Middle frontal gyrus (tissue), 1 donor: ENCODE results near the gene KRTAP12-2.

Experiments used
- DNase-seq: peaks from one replicate; pipeline ENCODE4 v3.0.0-alpha.2; 2015; ENCODE audit warnings: low spot score; ENCODE audit errors: extremely low spot score

Gene KRTAP12-2, protein sequence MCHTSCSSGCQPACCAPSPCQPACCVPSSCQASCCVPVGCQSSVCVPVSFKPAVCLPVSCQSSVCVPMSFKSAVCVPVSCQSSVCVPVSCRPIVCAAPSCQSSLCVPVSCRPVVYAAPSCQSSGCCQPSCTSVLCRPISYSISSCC

DNA sequence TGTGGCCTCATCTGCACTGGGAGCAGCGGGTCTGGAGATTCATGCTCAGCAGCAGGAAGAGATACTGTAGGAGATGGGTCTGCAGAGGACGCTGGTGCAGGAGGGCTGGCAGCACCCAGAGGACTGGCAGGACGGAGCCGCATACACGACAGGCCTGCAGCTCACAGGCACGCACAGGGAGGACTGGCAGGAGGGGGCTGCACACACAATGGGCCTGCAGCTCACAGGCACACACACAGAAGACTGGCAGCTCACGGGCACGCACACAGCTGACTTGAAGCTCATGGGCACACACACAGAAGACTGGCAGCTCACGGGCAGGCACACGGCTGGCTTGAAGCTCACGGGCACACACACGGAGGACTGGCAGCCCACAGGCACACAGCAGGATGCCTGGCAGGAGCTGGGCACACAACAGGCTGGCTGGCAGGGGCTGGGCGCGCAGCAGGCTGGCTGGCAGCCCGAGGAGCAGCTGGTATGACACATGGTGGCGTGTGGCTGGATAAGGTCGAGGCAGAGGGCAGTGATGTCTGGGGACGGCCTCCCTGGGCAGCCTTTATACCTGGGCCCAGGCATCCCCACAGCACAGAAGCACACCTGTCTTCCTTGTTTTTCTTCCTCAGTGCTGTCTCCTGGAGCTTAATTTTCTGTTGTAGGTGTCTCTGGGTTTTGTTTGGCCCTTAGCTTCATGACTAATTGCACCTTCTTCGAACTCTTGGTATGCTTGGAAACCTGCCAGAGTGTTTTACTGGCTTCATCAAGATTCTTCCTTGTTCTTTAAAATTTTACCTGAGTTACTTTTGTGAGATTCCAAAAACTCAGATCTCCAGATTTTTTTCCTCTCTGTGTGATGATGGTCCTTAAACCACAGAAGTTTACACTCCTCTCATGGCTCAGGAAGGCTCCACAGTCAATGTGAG lies at the start of gene KRTAP12-2:
Gene KRTAP12-2, minus strand, starts transcription at position 527 of the 920 bp plus-strand sequence. Its CDS starts 41 bp downstream, at position 486.
- no peak for DNase-seq

DNA sequence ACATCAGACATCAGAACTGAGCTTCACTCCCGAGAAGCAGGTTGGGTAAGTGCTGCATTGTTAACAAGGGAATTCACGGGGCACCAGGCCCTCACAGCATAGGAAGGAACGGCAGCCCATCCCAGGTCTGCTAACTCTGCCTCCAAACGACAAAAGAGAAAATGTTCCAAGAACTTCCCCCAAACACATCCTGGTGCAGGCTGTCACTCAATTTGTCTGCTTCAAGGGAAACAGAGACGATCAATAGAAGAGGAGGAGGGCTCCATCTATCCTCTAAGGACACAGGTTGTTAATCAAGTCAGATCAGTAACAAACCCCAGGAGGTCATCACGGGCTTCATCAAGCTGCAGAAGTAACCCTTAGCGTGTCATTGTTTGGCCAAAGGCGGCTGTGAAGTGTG lies 48.2 kb upstream of the KRTAP12-2 start:
- DNase-seq: no peak

DNA sequence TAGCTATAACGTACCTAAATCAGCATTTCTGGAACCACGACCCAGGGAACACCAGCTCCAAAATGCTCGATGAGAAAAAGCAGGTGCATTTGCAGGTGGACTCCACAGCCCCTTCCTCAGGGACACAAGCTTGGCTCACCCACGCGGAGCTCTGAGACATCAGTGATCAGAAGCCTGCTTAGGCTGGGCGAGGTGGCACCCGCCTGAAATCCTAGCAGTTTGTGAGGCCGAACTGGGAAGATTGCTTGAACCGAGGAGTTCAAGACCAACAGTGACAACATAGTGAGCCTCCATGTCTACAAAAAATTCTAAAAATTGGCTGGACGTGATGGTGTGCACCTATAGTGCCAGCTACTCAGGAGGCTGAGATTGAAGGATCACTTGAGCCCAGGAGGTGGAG lies 47.1 kb upstream of the KRTAP12-2 start:
- no peak for DNase-seq

DNA sequence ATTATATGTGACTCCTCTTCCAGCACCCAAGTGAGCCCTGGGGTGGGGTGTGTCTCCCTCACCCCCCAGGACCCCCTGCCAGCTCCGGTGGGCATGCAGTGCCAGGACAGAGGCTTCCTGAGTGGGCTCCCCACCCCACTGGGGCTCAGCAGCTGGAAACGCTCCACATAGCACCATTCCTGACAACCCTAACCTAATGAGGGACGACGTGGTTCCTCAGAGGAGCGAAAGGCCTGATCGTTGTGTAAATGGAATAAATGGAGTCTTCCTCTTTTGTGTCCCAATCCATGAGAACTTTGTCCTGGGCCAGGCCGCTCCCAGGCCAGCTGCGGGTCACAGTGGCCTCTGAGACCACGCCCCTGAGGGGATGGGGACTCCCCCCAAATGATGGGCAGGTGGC lies 46.4 kb upstream of the KRTAP12-2 start:
- DNase-seq: no peak

DNA sequence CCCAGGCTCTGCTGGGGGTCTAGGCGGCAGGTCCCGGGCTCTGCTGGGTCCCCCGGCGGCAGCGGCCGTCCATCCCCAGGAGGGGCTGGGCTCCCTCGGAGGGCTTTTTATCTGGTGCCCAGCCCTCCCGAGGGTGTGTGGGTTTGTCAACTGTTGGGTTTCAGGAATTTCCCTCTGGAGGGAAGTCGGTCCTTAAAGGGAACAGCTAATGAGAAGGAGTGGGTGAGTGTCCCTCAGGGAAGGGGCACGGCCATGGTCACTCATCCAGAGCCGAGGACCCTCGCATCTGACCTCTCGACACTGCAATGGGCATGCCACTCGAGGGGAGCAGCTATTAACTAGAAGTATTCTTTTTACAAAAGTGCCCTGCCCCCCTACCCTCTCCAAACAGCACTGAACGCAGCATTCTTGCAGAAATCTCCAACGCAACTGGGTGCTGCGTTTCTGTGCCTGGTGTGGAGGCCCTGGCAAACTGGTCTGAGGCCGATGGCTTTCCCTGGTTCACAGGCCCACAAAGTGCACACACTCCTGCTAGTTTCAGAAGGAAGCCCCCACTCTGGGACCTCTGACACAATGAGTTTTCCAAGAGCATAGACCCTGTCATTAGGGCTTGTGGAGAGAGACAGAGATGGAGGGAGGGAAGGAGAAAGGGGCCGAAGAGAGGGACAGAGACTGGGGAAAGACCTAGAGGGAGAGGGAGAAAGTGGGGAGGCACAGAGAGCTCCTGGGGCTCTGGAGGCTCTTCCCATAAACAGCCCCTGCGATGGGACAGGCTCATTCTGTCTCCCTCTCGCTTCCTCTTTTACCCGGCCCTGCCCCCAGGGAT lies 45.7 kb upstream of the KRTAP12-2 start:
- DNase-seq: no peak

DNA sequence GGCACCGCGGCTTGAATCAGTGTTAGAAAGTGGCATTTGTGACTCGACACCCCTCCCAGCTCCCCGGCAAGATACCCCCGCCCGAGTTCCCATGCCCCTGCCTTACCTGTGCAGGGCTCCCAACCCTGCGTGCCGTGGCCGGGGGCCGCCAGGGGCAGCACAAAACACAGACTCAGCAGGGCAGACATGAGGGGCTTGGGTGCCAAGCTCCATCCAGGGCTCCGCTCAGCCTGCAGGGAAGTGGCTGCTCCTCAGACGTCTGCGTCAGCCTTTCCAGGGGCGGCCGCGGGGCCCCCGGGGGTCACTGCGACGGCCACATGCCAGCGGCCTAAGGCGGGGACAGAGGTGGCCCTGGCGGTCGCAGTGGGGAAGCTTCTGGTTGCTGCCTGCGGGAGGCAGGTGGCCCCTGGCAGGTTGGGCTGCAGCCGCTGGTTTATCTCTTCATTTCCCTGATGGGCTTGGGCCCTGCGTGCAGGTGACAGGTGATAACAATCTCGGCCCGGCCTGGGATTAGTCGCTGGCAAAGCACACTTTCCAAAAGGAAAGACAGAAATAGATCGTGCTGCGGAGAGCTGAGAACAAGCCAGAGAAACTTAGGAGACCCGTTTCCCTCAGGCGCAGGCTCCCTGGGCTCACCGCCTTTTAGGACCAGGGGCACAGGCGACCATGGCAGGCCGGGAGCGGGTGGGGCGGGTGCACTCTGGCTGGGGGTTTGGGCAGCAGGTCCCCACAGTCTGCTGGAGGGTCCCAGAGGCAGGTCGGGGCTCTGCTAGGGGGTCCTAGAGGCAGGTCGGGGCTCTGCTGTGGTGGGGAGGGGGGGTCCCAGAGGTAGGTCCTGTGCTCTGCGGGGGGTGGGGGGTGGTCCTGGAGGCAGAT lies 44.8 kb upstream of the KRTAP12-2 start, which contains the start of gene TSPEAR:
Gene TSPEAR, minus strand, starts transcription at position 246 of the 876 bp plus-strand sequence. Its CDS starts 58 bp downstream, at position 188.
- DNase-seq: no peak

DNA sequence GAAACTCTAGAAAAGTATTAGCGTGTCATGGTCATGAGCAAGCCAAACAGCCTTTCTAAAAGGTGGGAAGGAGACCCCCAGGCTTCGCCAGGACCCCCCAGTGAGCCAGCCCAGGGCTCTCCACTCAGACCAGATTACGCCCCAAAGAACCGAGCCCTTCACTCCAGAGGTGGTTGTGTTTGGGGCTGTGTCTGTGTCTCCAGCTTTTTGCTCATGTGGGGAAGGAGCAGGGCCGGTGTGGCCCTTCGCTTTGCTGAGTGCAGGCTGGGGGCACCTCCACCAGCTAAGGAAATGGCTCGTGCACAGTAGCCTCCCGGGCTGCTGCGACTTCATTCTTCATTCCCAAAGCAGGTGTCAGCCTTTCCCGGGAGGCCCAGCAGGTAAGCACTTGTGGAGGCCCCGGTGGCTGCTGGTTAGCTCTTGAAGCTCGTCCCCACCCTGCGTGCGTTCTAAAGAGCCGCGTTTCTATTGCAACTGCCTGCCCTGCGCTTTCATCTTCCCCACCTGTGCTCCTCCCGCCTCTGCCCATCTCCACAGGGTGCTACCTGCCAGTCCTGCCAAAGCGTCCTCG lies 44.1 kb upstream of the KRTAP12-2 start:
- DNase-seq: no peak

DNA sequence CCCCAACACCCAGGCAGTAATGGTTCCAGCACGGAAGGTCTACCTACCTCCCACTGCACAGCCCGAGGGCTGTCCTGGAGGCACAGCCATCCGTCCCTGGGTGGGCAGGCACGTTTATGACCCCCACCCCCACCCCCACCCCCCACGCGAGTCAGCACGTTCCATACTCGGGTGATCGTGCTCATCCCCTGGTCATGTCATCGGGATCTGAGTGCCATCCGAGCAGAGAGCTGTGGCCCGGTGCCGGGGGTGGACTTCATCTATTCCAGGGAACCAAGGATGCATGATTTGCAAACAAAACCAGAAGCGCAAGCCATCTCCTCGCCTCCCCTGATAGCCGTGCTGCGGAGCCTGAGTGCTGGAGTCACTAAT lies 43.6 kb upstream of the KRTAP12-2 start:
- DNase-seq: no peak

DNA sequence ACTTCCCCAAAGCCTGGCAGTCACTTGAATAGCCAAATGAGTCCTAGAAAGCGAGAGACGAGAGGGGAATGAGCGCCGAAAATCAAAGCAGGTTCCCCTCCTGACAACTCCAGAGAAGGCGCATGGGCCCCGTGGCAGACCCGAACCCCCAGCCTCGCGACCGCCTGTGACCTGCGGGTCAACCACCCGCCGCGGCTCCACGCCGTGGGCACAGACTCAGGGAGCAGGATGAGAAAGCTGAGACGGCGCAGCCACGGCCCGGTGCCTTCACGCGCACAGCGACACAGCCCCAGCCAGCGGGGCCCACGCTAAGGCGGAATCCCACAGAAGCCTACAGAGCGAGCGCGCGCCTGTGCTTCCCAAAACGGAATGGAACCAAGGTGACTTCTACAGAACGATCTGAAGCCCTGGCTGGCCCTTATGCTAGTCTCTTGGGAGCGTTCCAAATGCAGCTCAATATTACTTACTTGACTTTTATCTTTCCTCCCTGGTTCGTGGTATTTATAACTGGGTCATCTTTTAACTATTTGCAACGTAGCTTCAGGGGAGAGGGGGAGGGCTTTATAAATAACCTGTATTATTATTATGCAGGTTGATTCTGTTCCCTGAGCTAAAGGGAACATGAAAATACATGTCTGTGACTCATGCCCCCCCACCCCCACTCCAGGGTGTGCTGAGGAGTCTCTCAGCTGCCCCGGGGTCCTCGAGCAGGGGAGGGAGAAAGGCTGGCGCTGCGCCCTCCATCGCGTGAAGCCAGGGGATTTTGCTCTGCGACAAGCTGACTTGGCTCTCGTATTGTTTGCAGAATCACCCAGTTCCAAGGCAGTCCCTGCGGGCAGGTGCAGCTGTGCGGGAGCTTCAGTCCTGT lies 42.9 kb upstream of the KRTAP12-2 start:
- no peak for DNase-seq

DNA sequence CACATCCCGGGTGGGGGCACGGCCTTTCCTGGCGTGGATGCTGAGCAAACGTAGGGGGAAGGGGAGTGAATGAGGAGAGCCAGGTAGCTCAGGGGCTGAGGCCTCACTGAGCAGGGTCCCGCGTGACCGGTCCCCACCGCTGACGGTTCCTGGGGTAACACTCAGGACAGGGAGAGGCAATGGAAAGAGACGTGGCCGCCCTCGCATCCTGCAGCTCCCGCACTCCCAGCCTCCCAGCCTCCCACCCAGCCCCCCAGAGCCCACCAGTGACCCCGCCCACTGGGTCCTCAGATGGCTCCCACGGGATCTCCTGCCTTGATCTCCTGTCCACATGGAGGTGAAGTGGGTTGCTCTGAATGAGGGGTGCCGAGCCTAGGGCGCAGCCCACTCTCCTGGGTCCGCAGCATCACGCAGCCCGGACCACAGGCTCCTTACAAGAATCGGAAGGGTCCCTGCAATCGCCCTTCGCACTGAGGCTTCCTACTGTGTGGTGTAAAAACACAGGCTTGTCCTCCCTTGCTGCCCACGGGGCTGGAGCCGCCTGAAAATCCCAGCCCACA lies 42.2 kb upstream of the KRTAP12-2 start:
- DNase-seq: no peak

DNA sequence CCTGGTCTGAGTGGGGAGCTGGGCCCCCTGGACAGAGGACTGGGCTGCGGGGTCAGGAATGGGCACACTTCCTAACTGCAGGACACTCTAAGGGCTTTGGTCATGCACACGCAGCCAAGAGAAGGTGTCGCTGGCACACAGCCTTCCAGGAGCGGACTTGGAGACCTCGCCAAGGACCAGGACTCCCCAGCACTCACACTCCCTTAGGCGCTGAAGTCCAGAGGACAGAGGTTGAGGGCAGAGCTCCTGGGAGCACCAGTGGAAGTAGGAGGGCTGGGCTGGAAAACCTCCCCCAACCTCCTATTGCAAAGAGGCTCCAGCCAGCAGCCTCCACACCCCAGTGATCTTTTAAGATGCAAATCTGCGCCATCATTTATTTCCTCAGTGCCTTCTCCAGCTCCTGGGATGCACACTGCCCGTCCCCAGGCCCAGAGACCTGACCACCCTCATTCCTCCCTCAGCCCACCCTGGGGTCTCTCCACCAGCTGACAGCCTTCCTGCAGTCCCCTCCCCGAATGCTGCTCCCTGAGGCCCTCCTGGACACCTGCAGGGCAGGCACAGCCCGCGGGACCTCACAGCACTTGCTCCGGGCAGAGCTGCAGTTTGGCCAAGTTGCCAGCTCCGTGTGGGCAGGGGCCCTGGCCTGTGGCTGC lies 41.6 kb upstream of the KRTAP12-2 start:
- no peak for DNase-seq

DNA sequence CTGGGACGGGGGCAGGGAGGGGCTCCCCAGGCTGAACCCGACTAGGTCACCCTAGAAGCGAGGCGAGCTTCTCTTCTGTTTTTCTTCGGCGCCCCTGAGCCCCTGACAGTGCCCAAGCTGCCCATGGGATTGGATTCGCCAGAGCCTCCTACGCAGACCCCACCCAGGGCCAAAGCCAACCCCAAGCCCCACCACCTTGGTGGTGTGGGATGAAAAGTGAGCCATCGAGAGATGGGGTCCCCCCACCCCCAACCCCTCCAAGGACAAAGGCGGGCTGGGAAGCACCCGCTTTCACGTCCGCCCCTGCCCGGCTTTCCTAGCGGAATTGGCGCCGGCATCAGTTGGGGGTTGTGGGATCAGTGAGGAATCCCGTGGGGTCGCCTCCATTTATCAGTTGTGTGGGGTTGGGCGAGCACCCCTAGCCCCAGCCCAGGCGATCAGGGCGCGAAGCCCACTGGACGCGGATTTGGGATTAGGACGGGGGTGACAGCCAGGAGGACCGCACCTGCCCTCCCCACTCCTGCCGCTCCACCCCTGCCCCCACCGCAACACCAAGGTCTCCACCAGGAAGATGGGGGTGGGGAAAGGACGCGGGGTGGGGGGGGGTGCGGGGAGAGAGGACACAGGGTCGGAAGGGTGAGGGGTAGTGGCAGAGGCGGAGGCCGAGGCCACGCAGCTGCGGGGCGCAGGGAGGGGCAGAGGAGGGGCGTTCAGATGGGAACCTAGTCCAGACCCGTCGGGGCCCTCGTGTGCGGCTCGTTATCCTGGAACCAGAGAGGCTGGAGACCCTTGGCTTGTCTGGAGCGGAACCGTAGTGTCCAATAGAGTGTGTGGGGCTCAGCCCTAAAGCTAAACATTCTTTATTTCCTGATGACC lies 40.2 kb upstream of the KRTAP12-2 start:
- DNase-seq: no peak

DNA sequence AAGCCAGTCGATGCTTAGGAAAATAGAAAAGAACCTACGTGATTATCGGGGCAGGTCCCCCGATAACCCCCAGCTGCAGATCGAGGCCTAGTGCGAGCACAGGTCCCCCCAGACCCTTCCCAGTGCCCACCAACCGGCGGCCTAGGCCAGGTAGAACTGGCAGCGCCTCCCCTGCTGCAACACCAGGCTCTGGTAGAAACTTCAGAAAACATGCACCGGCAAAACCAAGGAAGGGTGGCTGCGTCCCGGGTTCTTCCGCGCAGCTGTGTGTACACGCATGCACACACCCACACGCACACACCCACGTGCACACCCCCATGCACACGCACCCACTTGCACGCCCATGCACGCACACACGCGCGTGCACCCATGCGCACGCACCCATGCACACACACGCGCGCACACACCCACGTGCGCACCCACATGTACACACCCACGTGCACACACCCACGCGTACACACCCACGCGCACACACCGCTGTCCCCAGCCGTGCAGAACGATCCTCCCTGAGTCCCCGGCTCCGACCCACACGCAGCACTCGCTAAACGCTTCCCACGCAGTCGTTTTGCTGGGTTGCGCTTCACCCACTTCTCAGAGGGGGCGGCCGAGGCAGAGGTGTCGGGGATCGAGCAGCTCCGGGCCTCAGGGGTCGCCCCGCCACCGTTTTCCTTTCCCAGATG lies 39.4 kb upstream of the KRTAP12-2 start:
- DNase-seq: no peak

DNA sequence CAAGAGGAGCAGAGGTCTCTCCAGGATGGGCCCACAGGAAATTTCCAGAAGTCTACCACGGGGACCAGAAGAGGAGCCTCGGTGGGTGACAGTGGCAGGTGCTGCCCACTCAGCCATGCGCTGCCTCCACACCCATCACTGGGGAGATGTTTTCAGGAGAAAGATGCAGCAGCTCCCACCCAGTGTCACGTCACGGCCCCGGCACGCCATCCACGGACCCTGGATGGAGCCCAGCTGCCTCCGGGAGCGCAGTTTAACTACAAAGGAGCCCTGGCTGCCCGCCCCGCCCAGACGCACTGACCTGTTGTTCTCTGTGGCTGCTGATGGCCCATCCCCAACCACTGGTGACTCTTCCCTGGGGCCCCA lies 37.9 kb upstream of the KRTAP12-2 start:
- DNase-seq: no peak

DNA sequence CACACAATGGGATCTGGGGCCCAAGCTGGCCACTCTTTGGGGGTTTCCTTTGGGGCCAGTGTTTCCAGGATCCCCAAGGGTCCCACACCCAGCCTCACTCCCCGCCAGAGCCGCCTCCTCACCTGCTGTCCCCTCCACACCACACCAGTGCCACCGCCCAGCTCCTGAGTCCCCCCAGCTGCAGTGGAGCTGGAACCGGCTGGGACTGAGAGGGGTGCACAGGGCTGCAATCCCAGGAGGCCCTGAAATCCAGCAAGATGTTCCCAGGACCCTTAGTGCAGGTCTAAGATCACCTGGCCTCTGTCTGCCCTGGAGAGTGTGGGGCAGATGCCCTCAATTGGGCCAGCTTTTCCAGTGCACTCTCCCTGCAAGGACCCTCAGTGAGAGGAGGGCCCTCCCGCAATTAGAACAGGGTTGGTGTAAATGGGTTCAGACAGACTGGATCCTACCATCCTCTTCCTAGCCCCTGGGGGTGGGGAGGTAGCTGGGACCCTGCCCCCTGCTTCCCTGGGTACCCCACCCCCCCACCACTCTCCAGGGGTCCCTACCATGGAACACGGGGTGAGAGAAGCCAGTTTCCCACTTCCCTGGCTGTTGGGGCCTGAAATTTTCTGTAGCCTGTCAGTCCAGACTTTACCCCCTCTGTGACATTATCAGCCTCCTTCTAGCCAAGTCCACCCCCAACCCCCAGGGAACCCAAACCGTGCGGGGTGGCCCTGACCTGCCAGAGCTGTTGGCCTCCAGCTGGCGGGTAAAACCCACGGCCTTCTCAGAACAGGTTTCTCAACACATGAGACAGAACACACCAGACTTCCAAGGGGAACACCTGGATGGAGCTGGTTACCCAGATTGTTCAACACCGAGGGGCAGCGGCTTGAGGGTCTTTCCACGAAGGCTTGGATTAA lies 37.3 kb upstream of the KRTAP12-2 start:
- DNase-seq: no peak
